Measurements from ENCODE around the gene PDC. TPM values are rescaled to one million over a fixed set of nuclear protein-coding genes. Genes with fewer than 3 reads are reported as not detected.
"Not testable (repeated sequence)": the region's sequence is repeated elsewhere in the genome, so short reads cannot be mapped to it uniquely, and the experiment has no call there.

The PDC gene
- polyA plus RNA-seq, 1 donor (not counting 4 experiments of a cell fraction or from before 2014, with no cell fraction given) = not detected

- Histone ChIP-seq H3K4me3 (ENCODE audit: control insufficient read depth in 2 of 3, extremely low read depth in 1 of 3, insufficient read depth in 2 of 3, low read depth in 1 of 3, low read length in 3 of 3) (no peak overlapping the region), H3K9me1 (ENCODE audit: control insufficient read depth, extremely low read depth, insufficient read depth, low read length) (no peaks in the 10 kb centered on the region), H3K36me3 (ENCODE audit: control insufficient read depth in 2 of 2, extremely low read depth in 1 of 2, insufficient read depth in 2 of 2, low read length in 2 of 2) (no peaks in the 10 kb centered on the region), H3K9ac (ENCODE audit: control insufficient read depth, extremely low read depth, insufficient read depth, low read length) (no peak overlapping the region), H3K4me1 (ENCODE audit: control insufficient read depth, extremely low read depth, insufficient read depth, low read length) (no peaks in the 10 kb centered on the region), H3K4me2 (ENCODE audit: control insufficient read depth, extremely low read depth, insufficient read depth, low read depth, low read length) (no peak overlapping the region), H3K79me2 (ENCODE audit: control insufficient read depth, insufficient read depth, low read length) (no peaks in the 10 kb centered on the region), H3K9me3 (ENCODE audit: control insufficient read depth, low read depth, low read length) (no peaks in the 10 kb centered on the region), H4K20me1 (ENCODE audit: control insufficient read depth, extremely low read depth, insufficient read depth, low read length) (no peaks in the 10 kb centered on the region), H3K27me3 (ENCODE audit: control insufficient read depth, extremely low read depth, insufficient read depth, low read length) (no peaks in the 10 kb centered on the region), H2AFZ (ENCODE audit: control insufficient read depth, low read length) (no peak overlapping the region), H3K27ac (ENCODE audit: control insufficient read depth, insufficient read depth, low read length) (no peak overlapping the region)
- DNase-seq (ENCODE audit: low read depth, low spot score) (no peak), FAIRE-seq (no peak)
- dilution Hi-C loops (cut with MboI; ENCODE audit: extremely low pct_ligation_motif_present, low sequenced_read_pairs) = no loop called here
- TF ChIP-seq EZH2 (IDR thresholded peaks at IDR 0.05; ENCODE audit: low read length) = no peak
- TF ChIP-seq CTCF (optimal IDR thresholded peaks at IDR 0.05 in 1 of 3, IDR thresholded peaks at IDR 0.05 in 1 of 3, conservative IDR thresholded peaks at IDR 0.05 in 1 of 3; ENCODE audit: extremely low read depth in 1 of 3, insufficient read depth in 2 of 3, low read length in 3 of 3) = no peak
Measured at GRCh38 chr1:186473047-186473446, 12.1 kb upstream of the PDC start.

- no peak overlapping the region for H3K4me3 ChIP-seq (ENCODE audit: control insufficient read depth in 2 of 3, extremely low read depth in 1 of 3, insufficient read depth in 2 of 3, low read depth in 1 of 3, low read length in 3 of 3)
- TF ChIP-seq CTCF (optimal IDR thresholded peaks at IDR 0.05 in 1 of 3, IDR thresholded peaks at IDR 0.05 in 1 of 3, conservative IDR thresholded peaks at IDR 0.05 in 1 of 3; ENCODE audit: extremely low read depth in 1 of 3, insufficient read depth in 2 of 3, low read length in 3 of 3) (no peak), EZH2 (IDR thresholded peaks at IDR 0.05; ENCODE audit: low read length) (no peak)
- H3K9ac ChIP-seq (ENCODE audit: control insufficient read depth, extremely low read depth, insufficient read depth, low read length) = no peak overlapping the region
- H3K4me1 ChIP-seq (ENCODE audit: control insufficient read depth, extremely low read depth, insufficient read depth, low read length) = no peaks in the 10 kb centered on the region
- H3K27me3 ChIP-seq (ENCODE audit: control insufficient read depth, extremely low read depth, insufficient read depth, low read length) = no peaks in the 10 kb centered on the region
- no peak overlapping the region for H3K4me2 ChIP-seq (ENCODE audit: control insufficient read depth, extremely low read depth, insufficient read depth, low read depth, low read length)
- FAIRE-seq (no peak), DNase-seq (ENCODE audit: low read depth, low spot score) (no peak)
- H2AFZ ChIP-seq (ENCODE audit: control insufficient read depth, low read length) = no peak overlapping the region
- no peaks in the 10 kb centered on the region for H4K20me1 ChIP-seq (ENCODE audit: control insufficient read depth, extremely low read depth, insufficient read depth, low read length)
- no peaks in the 10 kb centered on the region for H3K9me3 ChIP-seq (ENCODE audit: control insufficient read depth, low read depth, low read length)
- no peaks in the 10 kb centered on the region for H3K9me1 ChIP-seq (ENCODE audit: control insufficient read depth, extremely low read depth, insufficient read depth, low read length)
- H3K79me2 ChIP-seq (ENCODE audit: control insufficient read depth, insufficient read depth, low read length) = no peaks in the 10 kb centered on the region
- dilution Hi-C loops (cut with MboI; ENCODE audit: extremely low pct_ligation_motif_present, low sequenced_read_pairs) = no loop called here
- no peaks in the 10 kb centered on the region for H3K36me3 ChIP-seq (ENCODE audit: control insufficient read depth in 2 of 2, extremely low read depth in 1 of 2, insufficient read depth in 2 of 2, low read length in 2 of 2)
- H3K27ac ChIP-seq (ENCODE audit: control insufficient read depth, insufficient read depth, low read length) = no peak overlapping the region
Measured at GRCh38 chr1:186465946-186466345, 5.0 kb upstream of the PDC start.

- H3K4me3 ChIP-seq (ENCODE audit: control insufficient read depth in 2 of 3, extremely low read depth in 1 of 3, insufficient read depth in 2 of 3, low read depth in 1 of 3, low read length in 3 of 3); H3K9me3 ChIP-seq (ENCODE audit: control insufficient read depth, low read depth, low read length); H3K4me1 ChIP-seq (ENCODE audit: control insufficient read depth, extremely low read depth, insufficient read depth, low read length); dilution Hi-C loops (cut with MboI; ENCODE audit: extremely low pct_ligation_motif_present, low sequenced_read_pairs); H3K4me2 ChIP-seq (ENCODE audit: control insufficient read depth, extremely low read depth, insufficient read depth, low read depth, low read length); H2AFZ ChIP-seq (ENCODE audit: control insufficient read depth, low read length); H3K9ac ChIP-seq (ENCODE audit: control insufficient read depth, extremely low read depth, insufficient read depth, low read length); H3K36me3 ChIP-seq (ENCODE audit: control insufficient read depth in 2 of 2, extremely low read depth in 1 of 2, insufficient read depth in 2 of 2, low read length in 2 of 2); H3K9me1 ChIP-seq (ENCODE audit: control insufficient read depth, extremely low read depth, insufficient read depth, low read length); DNase-seq (ENCODE audit: low read depth, low spot score); H3K27ac ChIP-seq (ENCODE audit: control insufficient read depth, insufficient read depth, low read length); H3K27me3 ChIP-seq (ENCODE audit: control insufficient read depth, extremely low read depth, insufficient read depth, low read length); H4K20me1 ChIP-seq (ENCODE audit: control insufficient read depth, extremely low read depth, insufficient read depth, low read length); H3K79me2 ChIP-seq (ENCODE audit: control insufficient read depth, insufficient read depth, low read length); FAIRE-seq: not testable (repeated sequence)
Measured at GRCh38 chr1:186465491-186465890, 4.6 kb upstream of the PDC start.

Data from keratinocyte (primary cell).